ENCODE measurements around the gene TRAF2.

TRAF2 gene

DNA sequence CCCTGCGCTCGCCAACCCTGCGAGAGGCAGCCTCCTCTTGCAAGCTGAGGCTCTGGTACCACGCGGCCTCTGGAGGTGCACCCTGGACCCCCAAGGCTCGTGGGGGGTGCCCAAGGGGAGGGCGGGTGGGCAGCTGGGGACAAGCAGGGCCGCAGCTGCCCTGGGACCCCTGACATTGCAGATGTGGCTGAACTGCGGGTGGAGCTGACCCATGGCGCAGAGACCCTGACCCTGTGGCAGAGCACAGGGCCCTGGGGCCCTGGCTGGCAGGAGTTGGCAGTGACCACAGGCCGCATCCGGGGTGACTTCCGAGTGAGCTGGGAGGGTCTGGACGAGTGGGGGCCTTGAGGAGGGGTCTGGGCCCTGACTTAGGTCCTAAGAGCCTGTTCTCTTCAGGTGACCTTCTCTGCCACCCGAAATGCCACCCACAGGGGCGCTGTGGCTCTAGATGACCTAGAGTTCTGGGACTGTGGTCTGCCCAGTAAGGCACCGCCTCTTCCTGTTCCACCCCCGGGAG lies 32.7 kb upstream of the TRAF2 start:
- TF ChIP-seq TAF1 (IDR thresholded peaks at IDR 0.05; ENCODE audit: borderline replicate concordance, insufficient read depth, low read length) (no peak), SIN3A (IDR thresholded peaks at IDR 0.05; ENCODE audit: borderline replicate concordance, insufficient read depth, low read length) (no peak), FOXP2 (optimal IDR thresholded peaks at IDR 0.05; ENCODE audit: borderline replicate concordance, extremely low read depth, extremely low read length, insufficient read depth) (no peak), POLR2AphosphoS5 (IDR thresholded peaks at IDR 0.05; ENCODE audit: low read depth, low read length) (no peak)
- TF ChIP-seq, protein P1, sequence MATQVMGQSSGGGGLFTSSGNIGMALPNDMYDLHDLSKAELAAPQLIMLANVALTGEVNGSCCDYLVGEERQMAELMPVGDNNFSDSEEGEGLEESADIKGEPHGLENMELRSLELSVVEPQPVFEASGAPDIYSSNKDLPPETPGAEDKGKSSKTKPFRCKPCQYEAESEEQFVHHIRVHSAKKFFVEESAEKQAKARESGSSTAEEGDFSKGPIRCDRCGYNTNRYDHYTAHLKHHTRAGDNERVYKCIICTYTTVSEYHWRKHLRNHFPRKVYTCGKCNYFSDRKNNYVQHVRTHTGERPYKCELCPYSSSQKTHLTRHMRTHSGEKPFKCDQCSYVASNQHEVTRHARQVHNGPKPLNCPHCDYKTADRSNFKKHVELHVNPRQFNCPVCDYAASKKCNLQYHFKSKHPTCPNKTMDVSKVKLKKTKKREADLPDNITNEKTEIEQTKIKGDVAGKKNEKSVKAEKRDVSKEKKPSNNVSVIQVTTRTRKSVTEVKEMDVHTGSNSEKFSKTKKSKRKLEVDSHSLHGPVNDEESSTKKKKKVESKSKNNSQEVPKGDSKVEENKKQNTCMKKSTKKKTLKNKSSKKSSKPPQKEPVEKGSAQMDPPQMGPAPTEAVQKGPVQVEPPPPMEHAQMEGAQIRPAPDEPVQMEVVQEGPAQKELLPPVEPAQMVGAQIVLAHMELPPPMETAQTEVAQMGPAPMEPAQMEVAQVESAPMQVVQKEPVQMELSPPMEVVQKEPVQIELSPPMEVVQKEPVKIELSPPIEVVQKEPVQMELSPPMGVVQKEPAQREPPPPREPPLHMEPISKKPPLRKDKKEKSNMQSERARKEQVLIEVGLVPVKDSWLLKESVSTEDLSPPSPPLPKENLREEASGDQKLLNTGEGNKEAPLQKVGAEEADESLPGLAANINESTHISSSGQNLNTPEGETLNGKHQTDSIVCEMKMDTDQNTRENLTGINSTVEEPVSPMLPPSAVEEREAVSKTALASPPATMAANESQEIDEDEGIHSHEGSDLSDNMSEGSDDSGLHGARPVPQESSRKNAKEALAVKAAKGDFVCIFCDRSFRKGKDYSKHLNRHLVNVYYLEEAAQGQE (IDR thresholded peaks at IDR 0.05; ENCODE audit: insufficient read depth in 1 of 2, low read depth in 2 of 2, low read length in 2 of 2) = no peak

DNA sequence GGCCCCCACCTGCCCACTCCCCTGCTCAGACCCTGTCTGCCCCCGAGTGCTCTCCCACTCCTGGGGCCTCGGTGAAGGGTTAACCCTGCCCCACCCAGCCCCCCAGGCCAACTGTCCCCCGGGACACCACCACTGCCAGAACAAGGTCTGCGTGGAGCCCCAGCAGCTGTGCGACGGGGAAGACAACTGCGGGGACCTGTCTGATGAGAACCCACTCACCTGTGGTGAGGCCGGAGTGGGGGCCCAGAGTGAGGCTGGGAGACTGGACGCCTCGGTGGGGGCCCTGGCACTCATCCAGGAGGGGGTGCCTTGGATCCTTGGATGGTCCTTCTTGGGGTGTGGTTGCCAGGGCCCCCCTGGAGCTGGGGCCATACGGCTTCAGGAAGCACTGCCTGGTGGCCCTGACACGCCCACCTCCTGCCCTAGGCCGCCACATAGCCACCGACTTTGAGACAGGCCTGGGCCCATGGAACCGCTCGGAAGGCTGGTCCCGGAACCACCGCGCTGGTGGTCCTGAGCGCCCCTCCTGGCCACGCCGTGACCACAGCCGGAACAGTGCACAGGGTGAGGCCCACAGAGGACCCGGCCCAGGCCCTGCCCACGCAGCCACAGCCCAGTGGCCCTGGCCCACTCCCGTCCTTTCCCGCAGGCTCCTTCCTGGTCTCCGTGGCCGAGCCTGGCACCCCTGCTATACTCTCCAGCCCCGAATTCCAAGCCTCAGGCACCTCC lies 32.0 kb upstream of the TRAF2 start:
- TF ChIP-seq POLR2AphosphoS5 (IDR thresholded peaks at IDR 0.05; ENCODE audit: low read depth, low read length) (no peak), FOXP2 (optimal IDR thresholded peaks at IDR 0.05; ENCODE audit: borderline replicate concordance, extremely low read depth, extremely low read length, insufficient read depth) (no peak), TAF1 (IDR thresholded peaks at IDR 0.05; ENCODE audit: borderline replicate concordance, insufficient read depth, low read length) (no peak), SIN3A (IDR thresholded peaks at IDR 0.05; ENCODE audit: borderline replicate concordance, insufficient read depth, low read length) (no peak)
- TF ChIP-seq, protein P1 (IDR thresholded peaks at IDR 0.05; ENCODE audit: insufficient read depth in 1 of 2, low read depth in 2 of 2, low read length in 2 of 2) = no peak

DNA sequence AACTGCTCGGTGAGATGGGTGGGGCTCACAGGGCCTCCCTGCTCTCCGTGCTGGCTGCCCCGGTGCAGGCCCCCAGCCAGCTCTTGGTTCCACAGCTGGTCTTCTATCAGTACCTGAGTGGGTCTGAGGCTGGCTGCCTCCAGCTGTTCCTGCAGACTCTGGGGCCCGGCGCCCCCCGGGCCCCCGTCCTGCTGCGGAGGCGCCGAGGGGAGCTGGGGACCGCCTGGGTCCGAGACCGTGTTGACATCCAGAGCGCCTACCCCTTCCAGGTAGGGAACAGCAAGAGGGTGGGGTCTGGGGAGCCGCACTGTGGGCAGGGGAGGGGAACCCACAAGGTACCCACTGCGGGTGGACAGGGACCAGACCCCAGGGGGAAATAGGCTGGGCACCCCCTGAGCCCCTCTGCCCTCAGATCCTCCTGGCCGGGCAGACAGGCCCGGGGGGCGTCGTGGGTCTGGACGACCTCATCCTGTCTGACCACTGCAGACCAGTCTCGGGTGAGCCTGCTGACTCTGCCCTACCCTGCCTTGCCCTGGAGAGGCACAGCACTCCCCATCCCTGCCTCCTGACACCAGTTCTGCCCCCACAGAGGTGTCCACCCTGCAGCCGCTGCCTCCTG lies 31.4 kb upstream of the TRAF2 start:
- TF ChIP-seq, protein P1 (IDR thresholded peaks at IDR 0.05; ENCODE audit: insufficient read depth in 1 of 2, low read depth in 2 of 2, low read length in 2 of 2) = no peak
- TF ChIP-seq SIN3A (IDR thresholded peaks at IDR 0.05; ENCODE audit: borderline replicate concordance, insufficient read depth, low read length) (no peak), FOXP2 (optimal IDR thresholded peaks at IDR 0.05; ENCODE audit: borderline replicate concordance, extremely low read depth, extremely low read length, insufficient read depth) (no peak), POLR2AphosphoS5 (IDR thresholded peaks at IDR 0.05; ENCODE audit: low read depth, low read length) (no peak), TAF1 (IDR thresholded peaks at IDR 0.05; ENCODE audit: borderline replicate concordance, insufficient read depth, low read length) (no peak)

DNA sequence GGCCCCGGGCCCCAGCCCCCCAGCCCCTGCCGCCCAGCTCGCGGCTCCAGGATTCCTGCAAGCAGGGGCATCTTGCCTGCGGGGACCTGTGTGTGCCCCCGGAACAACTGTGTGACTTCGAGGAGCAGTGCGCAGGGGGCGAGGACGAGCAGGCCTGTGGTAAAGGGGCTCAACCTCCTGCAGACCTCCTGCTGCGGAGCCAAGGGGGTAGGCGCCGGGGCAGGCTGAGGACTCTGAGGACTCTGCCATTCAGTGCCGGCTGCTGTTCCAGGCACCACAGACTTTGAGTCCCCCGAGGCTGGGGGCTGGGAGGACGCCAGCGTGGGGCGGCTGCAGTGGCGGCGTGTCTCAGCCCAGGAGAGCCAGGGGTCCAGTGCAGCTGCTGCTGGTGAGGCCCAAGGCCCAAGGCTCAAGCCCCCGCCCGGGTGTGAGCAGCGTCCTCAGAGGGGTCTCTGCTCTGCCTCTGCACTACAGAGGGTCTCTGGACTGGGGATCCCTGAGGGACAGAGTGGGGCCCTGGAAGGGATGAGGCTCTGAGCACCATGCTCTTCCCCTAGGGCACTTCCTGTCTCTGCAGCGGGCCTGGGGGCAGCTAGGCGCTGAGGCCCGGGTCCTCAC lies 30.7 kb upstream of the TRAF2 start:
- TF ChIP-seq POLR2AphosphoS5 (IDR thresholded peaks at IDR 0.05; ENCODE audit: low read depth, low read length) (no peak), TAF1 (IDR thresholded peaks at IDR 0.05; ENCODE audit: borderline replicate concordance, insufficient read depth, low read length) (no peak), FOXP2 (optimal IDR thresholded peaks at IDR 0.05; ENCODE audit: borderline replicate concordance, extremely low read depth, extremely low read length, insufficient read depth) (no peak), SIN3A (IDR thresholded peaks at IDR 0.05; ENCODE audit: borderline replicate concordance, insufficient read depth, low read length) (no peak)
- TF ChIP-seq, protein P1 (IDR thresholded peaks at IDR 0.05; ENCODE audit: insufficient read depth in 1 of 2, low read depth in 2 of 2, low read length in 2 of 2) = no peak
